Colonic mucosa (tissue), 4 donors: ENCODE data around the gene DMKN. TPM values are rescaled to one million over a fixed set of nuclear protein-coding genes. Genes with fewer than 3 reads are reported as not detected.
A peak's percentile ranks its signal among the peaks of the same experiment; 100 is the strongest.

Experiments used
- DNase-seq: peaks from one replicate; pipeline ENCODE4 v3.0.0-alpha.2; 2020
- H3K27ac ChIP-seq: fragments of 200-600 bp; one replicate; pipeline ENCODE4 v1.8.0; 2021
- H3K27me3 ChIP-seq: fragments of 200-600 bp; one replicate; pipeline ENCODE4 v1.8.0; 2021
- H3K36me3 ChIP-seq: fragments of 200-600 bp; one replicate; pipeline ENCODE4 v1.8.0; 2021
- H3K4me1 ChIP-seq: fragments of 200-600 bp; one replicate; pipeline ENCODE4 v1.8.0; 2021; ENCODE audit warnings: mild to moderate bottlenecking
- H3K4me3 ChIP-seq: fragments of 200-600 bp; one replicate; pipeline ENCODE4 v1.8.0; 2021
- H3K9ac ChIP-seq, 2 donors: one replicate each; pipeline ENCODE4 v1.7.0; 2013; ENCODE audit warnings: control low read depth in 2 of 2, low read depth in 2 of 2, low read length in 2 of 2
- H3K9me3 ChIP-seq: fragments of 200-600 bp; one replicate; pipeline ENCODE4 v1.8.0; 2021
- intact Hi-C: fragments of 100-400 bp; cut with DNase I; formaldehyde crosslinking; loops from one replicate; pipeline ENCODE4 v1.14.1; 2022
- total RNA-seq, 2 donors: library from RNA; stranded (reverse); fragmentation: NEBNext Ultra II Directional in 1 of 2; extraction: Animal tissue kit (Norgen Biotek cat#: 25700) in 1 of 2; gene quantifications; one replicate each; pipeline ENCODE4 v1.2.1, GENCODE V29; 2021
- TF ChIP-seq, protein P1 (sequence below): fragments of 200-600 bp; IDR thresholded peaks from one replicate; pipeline ENCODE4 v1.8.0; 2022; ENCODE audit warnings: antibody characterized with exemption, mild to moderate bottlenecking
- donor health status: healthy.
- donor health status: DM: no; HTN: no; CAD: no.
- donor health status: DM: no; HTN: no; CAD: no.

The DMKN gene
- total RNA-seq, 2 donors from 2014 or later = 12.8 to 14.6 TPM

DNA sequence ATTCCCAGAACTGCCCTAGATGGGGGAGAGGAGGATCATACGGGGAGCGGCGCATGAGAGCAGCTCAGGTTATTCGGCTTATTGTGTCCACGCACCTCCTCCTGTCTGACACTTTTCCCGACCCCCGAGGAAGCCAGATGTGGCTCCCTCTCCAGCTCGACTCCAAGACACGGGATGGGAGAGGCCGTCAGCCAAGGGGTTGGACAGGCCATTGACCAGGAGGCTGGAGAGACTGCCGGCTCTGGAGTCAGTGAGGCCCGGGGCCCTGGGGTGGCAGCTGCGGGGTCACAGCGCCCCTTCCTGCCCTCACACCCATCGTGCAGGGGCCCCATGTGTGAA is 2.9 kb downstream of the DMKN start:
- TF ChIP-seq, protein P1, sequence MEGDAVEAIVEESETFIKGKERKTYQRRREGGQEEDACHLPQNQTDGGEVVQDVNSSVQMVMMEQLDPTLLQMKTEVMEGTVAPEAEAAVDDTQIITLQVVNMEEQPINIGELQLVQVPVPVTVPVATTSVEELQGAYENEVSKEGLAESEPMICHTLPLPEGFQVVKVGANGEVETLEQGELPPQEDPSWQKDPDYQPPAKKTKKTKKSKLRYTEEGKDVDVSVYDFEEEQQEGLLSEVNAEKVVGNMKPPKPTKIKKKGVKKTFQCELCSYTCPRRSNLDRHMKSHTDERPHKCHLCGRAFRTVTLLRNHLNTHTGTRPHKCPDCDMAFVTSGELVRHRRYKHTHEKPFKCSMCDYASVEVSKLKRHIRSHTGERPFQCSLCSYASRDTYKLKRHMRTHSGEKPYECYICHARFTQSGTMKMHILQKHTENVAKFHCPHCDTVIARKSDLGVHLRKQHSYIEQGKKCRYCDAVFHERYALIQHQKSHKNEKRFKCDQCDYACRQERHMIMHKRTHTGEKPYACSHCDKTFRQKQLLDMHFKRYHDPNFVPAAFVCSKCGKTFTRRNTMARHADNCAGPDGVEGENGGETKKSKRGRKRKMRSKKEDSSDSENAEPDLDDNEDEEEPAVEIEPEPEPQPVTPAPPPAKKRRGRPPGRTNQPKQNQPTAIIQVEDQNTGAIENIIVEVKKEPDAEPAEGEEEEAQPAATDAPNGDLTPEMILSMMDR = no peak
- H3K9ac ChIP-seq = no peak overlapping the region
- no peaks in the 10 kb centered on the region for H3K4me1 ChIP-seq
- no peaks in the 10 kb centered on the region for H3K36me3 ChIP-seq
- H3K27me3 ChIP-seq = no peaks in the 10 kb centered on the region
- DNase-seq = no peak
- intact Hi-C loops = loop anchor here (2.0 kb wide), 1 partner anchor 78 kb away; no protein-coding TSS in a partner anchor
- no peaks in the 10 kb centered on the region for H3K9me3 ChIP-seq
- no peak overlapping the region for H3K4me3 ChIP-seq
- no peak overlapping the region for H3K27ac ChIP-seq

DNA sequence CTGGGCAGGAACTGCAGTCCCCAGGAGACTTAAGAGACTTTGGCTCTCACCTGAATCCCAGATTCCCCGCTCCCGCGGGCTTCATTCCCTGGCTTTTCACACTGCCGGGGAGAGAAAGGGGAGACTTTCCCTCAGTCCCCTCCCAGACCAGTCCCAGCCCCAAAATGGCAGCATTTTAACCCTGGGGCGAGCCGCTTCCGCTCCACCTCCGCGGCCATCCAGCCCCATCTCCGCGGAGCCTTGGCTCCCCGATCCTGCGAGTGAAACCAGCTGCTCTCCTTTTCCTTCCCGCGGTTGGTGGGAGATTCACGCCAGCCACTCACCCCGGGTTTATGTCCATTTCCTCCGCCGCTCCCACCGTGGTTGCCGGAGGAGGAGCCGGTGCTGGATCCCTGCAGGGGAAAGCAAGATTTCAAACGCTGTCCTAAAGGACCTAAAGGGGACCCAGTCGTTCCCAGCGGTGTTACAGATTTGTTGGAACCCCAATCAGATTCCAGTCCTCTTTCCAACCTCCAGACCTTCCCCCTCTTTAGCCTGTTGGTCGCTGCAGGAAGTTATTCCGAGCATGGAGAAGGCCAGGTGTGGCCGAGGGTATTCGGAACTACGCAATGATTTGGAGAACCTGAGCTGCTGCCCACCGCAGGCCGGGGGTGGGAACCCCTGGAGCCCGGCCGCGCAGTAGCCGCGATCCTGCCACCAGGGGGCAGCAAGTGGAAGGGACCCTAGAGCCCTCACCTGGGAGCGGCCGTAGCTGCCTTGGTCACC is 3.4 kb downstream of the DMKN start:
- Histone ChIP-seq H3K9me3 (no peaks in the 10 kb centered on the region), H3K4me3 (peak overlapping the region; percentile 43), H3K27ac (peak overlapping the region; percentile 33), H3K27me3 (no peaks in the 10 kb centered on the region), H3K4me1 (no peaks in the 10 kb centered on the region), H3K36me3 (no peaks in the 10 kb centered on the region), H3K9ac (peak overlapping the region; percentile 3 to 63)
- intact Hi-C loops = loop anchor here (2.0 kb wide), 1 partner anchor 79 kb away; no protein-coding TSS in a partner anchor
- peak; percentile 84 for DNase-seq
- TF ChIP-seq, protein P1 = peak; percentile 93

DNA sequence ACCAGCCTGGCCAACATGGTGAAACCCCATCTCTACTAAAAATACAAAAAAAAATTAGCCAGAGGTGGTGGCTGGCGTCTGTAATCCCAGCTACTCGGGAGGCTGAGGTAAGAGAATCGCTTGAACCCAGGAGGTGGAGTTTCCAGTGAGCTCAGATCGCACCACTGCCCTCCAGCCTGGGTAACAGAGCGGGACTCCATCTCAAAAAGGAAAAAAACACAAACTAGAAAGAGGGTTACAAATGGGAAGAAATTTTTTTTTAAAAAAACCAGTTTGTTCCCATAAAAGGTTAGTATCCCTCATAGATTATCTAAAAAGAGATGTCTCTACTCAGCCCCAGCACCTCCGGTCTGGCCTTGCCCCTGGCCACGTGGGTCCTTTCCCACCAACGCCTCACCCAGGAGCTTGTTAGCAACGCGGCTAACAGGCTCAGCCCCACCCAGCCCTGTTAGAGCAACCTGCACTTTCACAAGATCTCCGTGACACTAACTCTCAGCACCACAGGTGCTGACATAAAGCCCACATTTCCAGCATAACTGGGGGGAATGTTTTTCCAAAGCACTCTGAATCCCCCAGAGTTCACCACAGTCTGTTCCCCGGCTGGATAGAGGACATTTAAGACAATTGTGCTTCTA is 4.3 kb downstream of the DMKN start:
- no peak overlapping the region for H3K27ac ChIP-seq
- H3K4me3 ChIP-seq = peak overlapping the region; percentile 43
- H3K9ac ChIP-seq = peak overlapping the region in 1 of 2 donors; percentile 63
- peak; percentile 67 for DNase-seq
- H3K27me3 ChIP-seq = no peaks in the 10 kb centered on the region
- no peaks in the 10 kb centered on the region for H3K4me1 ChIP-seq
- no peaks in the 10 kb centered on the region for H3K9me3 ChIP-seq
- no peaks in the 10 kb centered on the region for H3K36me3 ChIP-seq
- intact Hi-C loops = no loop called here
- TF ChIP-seq, protein P1 = no peak

DNA sequence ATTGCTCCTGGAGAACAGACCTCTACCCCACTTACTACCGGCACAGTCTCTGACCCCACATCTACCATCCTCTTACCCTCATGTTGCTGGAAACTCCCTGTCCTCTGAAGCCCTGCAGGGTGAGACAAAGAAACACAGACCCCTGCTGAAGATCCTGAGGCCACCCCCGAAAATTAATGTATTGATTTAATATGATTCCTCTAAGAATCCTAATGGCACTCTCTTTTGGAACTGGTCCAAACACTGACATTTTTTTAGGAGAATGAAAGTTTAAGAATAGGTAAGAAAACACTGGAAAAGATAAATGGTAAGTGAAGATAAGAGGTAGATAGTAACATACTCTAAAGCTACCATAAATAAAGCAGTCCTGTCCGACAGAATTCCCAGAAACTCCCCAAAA is 5.3 kb downstream of the DMKN start:
- Histone ChIP-seq H3K27ac (no peak overlapping the region), H3K4me1 (no peaks in the 10 kb centered on the region), H3K4me3 (no peak overlapping the region), H3K9me3 (no peaks in the 10 kb centered on the region), H3K27me3 (no peaks in the 10 kb centered on the region), H3K9ac (no peak overlapping the region), H3K36me3 (no peaks in the 10 kb centered on the region)
- TF ChIP-seq, protein P1 = no peak
- intact Hi-C loops = no loop called here
- DNase-seq = no peak

DNA sequence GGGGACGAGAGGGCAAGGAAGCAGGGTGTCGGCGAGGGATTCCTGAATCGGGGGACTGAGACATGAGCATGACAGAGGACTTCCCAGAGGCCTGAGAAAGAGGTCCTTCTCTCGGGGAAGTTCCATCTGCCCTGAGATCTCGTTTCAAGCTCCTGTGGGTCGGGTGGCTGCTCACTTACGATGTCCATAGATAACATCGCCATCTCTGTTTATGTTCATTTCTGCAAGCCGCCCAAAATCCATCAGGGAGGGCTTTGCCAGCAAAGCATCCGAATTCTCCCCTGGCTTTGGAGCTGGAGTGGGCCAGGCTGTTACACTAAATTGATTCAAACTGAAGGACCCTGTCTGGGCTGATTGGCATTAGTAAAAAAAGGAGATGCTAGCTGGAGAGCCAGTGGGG is 5.9 kb downstream of the DMKN start:
- no peak overlapping the region for H3K4me3 ChIP-seq
- H3K27me3 ChIP-seq = no peaks in the 10 kb centered on the region
- no peaks in the 10 kb centered on the region for H3K36me3 ChIP-seq
- no peaks in the 10 kb centered on the region for H3K9me3 ChIP-seq
- intact Hi-C loops = no loop called here
- no peak for DNase-seq
- no peak overlapping the region for H3K27ac ChIP-seq
- H3K4me1 ChIP-seq = no peaks in the 10 kb centered on the region
- TF ChIP-seq, protein P1 = no peak
- H3K9ac ChIP-seq = no peak overlapping the region
